ENCODE results near the gene CYP4F11. TPM values are rescaled to one million over a fixed set of nuclear protein-coding genes. Genes with fewer than 3 reads are reported as not detected.

The CYP4F11 gene
- total RNA-seq, 1 experiment from 2014 or later = 0.21 TPM

DNA sequence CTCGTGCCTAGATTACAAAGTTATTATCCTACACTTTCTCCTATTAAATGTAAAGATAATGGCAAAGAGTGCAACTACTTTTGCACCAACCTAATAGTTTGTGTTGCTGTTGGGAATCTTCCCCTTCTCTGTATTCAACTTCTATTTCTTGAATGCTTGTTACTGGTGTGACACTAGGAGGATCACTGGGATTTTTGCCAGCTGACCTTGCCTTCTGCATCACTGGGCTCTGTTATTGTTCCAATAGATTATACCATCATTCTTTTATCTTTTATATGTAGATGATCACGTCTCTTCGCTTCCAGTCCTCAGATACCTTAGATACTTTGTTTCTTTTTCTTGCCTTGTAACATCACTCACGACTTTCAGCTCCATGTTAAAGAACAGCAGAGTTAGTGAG lies 11.0 kb upstream of the CYP4F11 start:
- no peak for DNase-seq (ENCODE audit: low read depth, low spot score)
- no peaks in the 10 kb centered on the region; the same call in 1 of the 2 replicates for H3K27me3 ChIP-seq (ENCODE audit: control insufficient read depth, insufficient read depth, low read length)
- H3K27ac ChIP-seq (ENCODE audit: low read length) = no peak overlapping the region
- in situ Hi-C loops (cut with HindIII; ENCODE audit: low pct_unique_long_range_greater_than_20kb, low sequenced_read_pairs) (no loop called here), intact Hi-C loops (cut with micrococcal nuclease; ENCODE audit: unreplicated experiment) (no loop called here)
- CTCF ChIA-PET = no interaction called here
- POLR2A ChIA-PET = no interaction called here
- H3K4me3 ChIP-seq (ENCODE audit: low read depth in 2 of 2, low read length in 2 of 2) = no peak overlapping the region
- H3K4me1 ChIP-seq (ENCODE audit: control insufficient read depth, insufficient read depth, low read length) = no peaks in the 10 kb centered on the region
- peaks cover 9% of the 10 kb centered on the region; the same call in 1 of the 2 replicates for H3K9me3 ChIP-seq (ENCODE audit: control insufficient read depth, insufficient read depth, low read depth, low read length)
- no peaks in the 10 kb centered on the region for H3K36me3 ChIP-seq (ENCODE audit: control insufficient read depth, insufficient read depth, low read length)
- no TSS peak for BruUV-seq (replicated peaks)
- ATAC-seq = no peak
- TF ChIP-seq POLR2AphosphoS5 (IDR thresholded peaks at IDR 0.05; ENCODE audit: low read depth, low read length) (no peak), SIN3A (IDR thresholded peaks at IDR 0.05; ENCODE audit: borderline replicate concordance, insufficient read depth, low read depth, low read length) (no peak), TCF7L2 (IDR thresholded peaks at IDR 0.05; ENCODE audit: low read depth, low read length) (no peak)
- TF ChIP-seq, protein P1, sequence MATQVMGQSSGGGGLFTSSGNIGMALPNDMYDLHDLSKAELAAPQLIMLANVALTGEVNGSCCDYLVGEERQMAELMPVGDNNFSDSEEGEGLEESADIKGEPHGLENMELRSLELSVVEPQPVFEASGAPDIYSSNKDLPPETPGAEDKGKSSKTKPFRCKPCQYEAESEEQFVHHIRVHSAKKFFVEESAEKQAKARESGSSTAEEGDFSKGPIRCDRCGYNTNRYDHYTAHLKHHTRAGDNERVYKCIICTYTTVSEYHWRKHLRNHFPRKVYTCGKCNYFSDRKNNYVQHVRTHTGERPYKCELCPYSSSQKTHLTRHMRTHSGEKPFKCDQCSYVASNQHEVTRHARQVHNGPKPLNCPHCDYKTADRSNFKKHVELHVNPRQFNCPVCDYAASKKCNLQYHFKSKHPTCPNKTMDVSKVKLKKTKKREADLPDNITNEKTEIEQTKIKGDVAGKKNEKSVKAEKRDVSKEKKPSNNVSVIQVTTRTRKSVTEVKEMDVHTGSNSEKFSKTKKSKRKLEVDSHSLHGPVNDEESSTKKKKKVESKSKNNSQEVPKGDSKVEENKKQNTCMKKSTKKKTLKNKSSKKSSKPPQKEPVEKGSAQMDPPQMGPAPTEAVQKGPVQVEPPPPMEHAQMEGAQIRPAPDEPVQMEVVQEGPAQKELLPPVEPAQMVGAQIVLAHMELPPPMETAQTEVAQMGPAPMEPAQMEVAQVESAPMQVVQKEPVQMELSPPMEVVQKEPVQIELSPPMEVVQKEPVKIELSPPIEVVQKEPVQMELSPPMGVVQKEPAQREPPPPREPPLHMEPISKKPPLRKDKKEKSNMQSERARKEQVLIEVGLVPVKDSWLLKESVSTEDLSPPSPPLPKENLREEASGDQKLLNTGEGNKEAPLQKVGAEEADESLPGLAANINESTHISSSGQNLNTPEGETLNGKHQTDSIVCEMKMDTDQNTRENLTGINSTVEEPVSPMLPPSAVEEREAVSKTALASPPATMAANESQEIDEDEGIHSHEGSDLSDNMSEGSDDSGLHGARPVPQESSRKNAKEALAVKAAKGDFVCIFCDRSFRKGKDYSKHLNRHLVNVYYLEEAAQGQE (IDR thresholded peaks at IDR 0.05; ENCODE audit: insufficient read depth in 1 of 2, low read depth in 2 of 2, low read length in 1 of 2) = no peak
- TF ChIP-seq, protein P2, sequence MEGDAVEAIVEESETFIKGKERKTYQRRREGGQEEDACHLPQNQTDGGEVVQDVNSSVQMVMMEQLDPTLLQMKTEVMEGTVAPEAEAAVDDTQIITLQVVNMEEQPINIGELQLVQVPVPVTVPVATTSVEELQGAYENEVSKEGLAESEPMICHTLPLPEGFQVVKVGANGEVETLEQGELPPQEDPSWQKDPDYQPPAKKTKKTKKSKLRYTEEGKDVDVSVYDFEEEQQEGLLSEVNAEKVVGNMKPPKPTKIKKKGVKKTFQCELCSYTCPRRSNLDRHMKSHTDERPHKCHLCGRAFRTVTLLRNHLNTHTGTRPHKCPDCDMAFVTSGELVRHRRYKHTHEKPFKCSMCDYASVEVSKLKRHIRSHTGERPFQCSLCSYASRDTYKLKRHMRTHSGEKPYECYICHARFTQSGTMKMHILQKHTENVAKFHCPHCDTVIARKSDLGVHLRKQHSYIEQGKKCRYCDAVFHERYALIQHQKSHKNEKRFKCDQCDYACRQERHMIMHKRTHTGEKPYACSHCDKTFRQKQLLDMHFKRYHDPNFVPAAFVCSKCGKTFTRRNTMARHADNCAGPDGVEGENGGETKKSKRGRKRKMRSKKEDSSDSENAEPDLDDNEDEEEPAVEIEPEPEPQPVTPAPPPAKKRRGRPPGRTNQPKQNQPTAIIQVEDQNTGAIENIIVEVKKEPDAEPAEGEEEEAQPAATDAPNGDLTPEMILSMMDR (IDR thresholded peaks at IDR 0.05) = no peak

DNA sequence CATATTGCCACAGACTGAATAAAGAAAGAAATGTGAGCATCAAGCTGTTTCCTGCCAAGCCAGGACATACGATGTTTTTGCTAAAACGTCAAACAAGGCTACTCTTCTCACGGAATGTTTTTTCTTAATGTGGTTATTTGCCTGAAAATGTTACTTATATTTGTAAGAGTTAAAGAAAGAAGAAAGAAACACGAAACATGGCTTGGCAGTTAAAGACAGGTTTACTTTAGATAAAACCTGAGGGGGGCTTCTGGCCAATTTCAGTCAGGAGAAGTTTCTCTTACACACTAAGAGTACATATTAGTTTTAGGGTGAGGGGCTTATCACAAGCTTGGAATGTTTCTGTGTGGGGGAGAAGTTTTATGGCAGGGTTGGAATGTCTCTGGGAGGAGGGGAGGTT lies 10.1 kb upstream of the CYP4F11 start:
- ATAC-seq = no peak
- BruUV-seq (replicated peaks) = no TSS peak
- H3K9me3 ChIP-seq (ENCODE audit: control insufficient read depth, insufficient read depth, low read depth, low read length) = peaks cover 9% of the 10 kb centered on the region; the same call in 1 of the 2 replicates
- no peak overlapping the region for H3K4me3 ChIP-seq (ENCODE audit: low read depth in 2 of 2, low read length in 2 of 2)
- TF ChIP-seq, protein P2 (IDR thresholded peaks at IDR 0.05) = no peak
- intact Hi-C loops (cut with micrococcal nuclease; ENCODE audit: unreplicated experiment) = no loop called here
- no peaks in the 10 kb centered on the region for H3K4me1 ChIP-seq (ENCODE audit: control insufficient read depth, insufficient read depth, low read length)
- ChIA-PET POLR2A (no interaction called here), CTCF (no interaction called here)
- no peak for DNase-seq (ENCODE audit: low read depth, low spot score)
- in situ Hi-C loops (cut with HindIII; ENCODE audit: low pct_unique_long_range_greater_than_20kb, low sequenced_read_pairs) = no loop called here
- no peak overlapping the region for H3K27ac ChIP-seq (ENCODE audit: low read length)
- no peaks in the 10 kb centered on the region; the same call in 1 of the 2 replicates for H3K27me3 ChIP-seq (ENCODE audit: control insufficient read depth, insufficient read depth, low read length)
- no peaks in the 10 kb centered on the region for H3K36me3 ChIP-seq (ENCODE audit: control insufficient read depth, insufficient read depth, low read length)

DNA sequence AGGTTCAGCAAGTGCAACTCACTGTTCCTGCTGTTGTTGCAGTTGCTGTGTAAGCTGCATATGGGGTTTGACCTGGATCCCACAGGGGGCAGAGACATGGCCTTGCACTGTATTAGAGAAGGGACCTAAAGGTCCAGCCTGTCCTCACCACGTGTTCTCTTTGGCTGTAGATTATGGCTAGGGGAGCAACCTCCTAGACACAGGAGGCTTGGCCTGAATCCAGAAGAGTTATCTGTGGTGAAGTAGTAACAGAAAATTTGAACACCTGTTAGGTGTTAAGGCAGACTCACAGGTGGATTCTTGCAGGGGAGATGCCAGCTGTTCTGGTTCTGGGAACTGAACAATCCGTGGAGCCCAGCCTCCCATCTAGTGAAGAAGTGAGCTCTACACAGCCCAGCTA lies 3.4 kb upstream of the CYP4F11 start:
- no peaks in the 10 kb centered on the region for H3K4me1 ChIP-seq (ENCODE audit: control insufficient read depth, insufficient read depth, low read length)
- no peak for ATAC-seq
- no peak overlapping the region for H3K27ac ChIP-seq (ENCODE audit: low read length)
- no peaks in the 10 kb centered on the region; the same call in 1 of the 2 replicates for H3K27me3 ChIP-seq (ENCODE audit: control insufficient read depth, insufficient read depth, low read length)
- in situ Hi-C loops (cut with HindIII; ENCODE audit: low pct_unique_long_range_greater_than_20kb, low sequenced_read_pairs) (no loop called here), intact Hi-C loops (cut with micrococcal nuclease; ENCODE audit: unreplicated experiment) (no loop called here)
- H3K36me3 ChIP-seq (ENCODE audit: control insufficient read depth, insufficient read depth, low read length) = no peaks in the 10 kb centered on the region
- no peak for TF ChIP-seq TCF7L2 (IDR thresholded peaks at IDR 0.05; ENCODE audit: low read depth, low read length)
- no peak for TF ChIP-seq POLR2AphosphoS5 (IDR thresholded peaks at IDR 0.05; ENCODE audit: low read depth, low read length)
- TF ChIP-seq, protein P2 (IDR thresholded peaks at IDR 0.05) = no peak
- TF ChIP-seq, protein P1 (IDR thresholded peaks at IDR 0.05; ENCODE audit: insufficient read depth in 1 of 2, low read depth in 2 of 2, low read length in 1 of 2) = no peak
- no peak for TF ChIP-seq SIN3A (IDR thresholded peaks at IDR 0.05; ENCODE audit: borderline replicate concordance, insufficient read depth, low read depth, low read length)
- CTCF ChIA-PET = no interaction called here
- POLR2A ChIA-PET = no interaction called here
- BruUV-seq (replicated peaks) = no TSS peak
- H3K9me3 ChIP-seq (ENCODE audit: control insufficient read depth, insufficient read depth, low read depth, low read length) = no peaks in the 10 kb centered on the region
- H3K4me3 ChIP-seq (ENCODE audit: low read depth in 2 of 2, low read length in 2 of 2) = no peak overlapping the region
- DNase-seq (ENCODE audit: low read depth, low spot score) = no peak
